ENCODE measurements around the gene DTNB. TPM values are rescaled to one million over a fixed set of nuclear protein-coding genes. Genes with fewer than 3 reads are reported as not detected.

The DTNB gene
- total RNA-seq, 1 experiment from 2014 or later = 7.7 TPM

GRCh38 chr2:25371253-25372241 is 301.8 kb downstream of the DTNB start:
- DNase-seq (ENCODE audit: low spot score) = no peak

GRCh38 chr2:25369876-25370275 is 303.5 kb downstream of the DTNB start:
- DNase-seq (ENCODE audit: low spot score) = no peak

GRCh38 chr2:25369439-25369838 is 303.9 kb downstream of the DTNB start:
- no peak for DNase-seq (ENCODE audit: low spot score)

GRCh38 chr2:25368660-25369059 is 304.7 kb downstream of the DTNB start:
- DNase-seq (ENCODE audit: low spot score) = no peak

- no peak for DNase-seq (ENCODE audit: low spot score)
Measured at GRCh38 chr2:25367296-25367695, 306.1 kb downstream of the DTNB start.

GRCh38 chr2:25366629-25367028 is 306.7 kb downstream of the DTNB start:
- no peak for DNase-seq (ENCODE audit: low spot score)

- DNase-seq (ENCODE audit: low spot score) = no peak
Measured at GRCh38 chr2:25365241-25365640, 308.1 kb downstream of the DTNB start.

GRCh38 chr2:25363733-25364132 is 309.6 kb downstream of the DTNB start:
- DNase-seq (ENCODE audit: low spot score) = no peak

- DNase-seq (ENCODE audit: low spot score) = no peak
Measured at GRCh38 chr2:25362434-25363145, 310.8 kb downstream of the DTNB start.

GRCh38 chr2:25362049-25362433 is 311.3 kb downstream of the DTNB start:
- DNase-seq (ENCODE audit: low spot score) = peak; percentile 92

- DNase-seq (ENCODE audit: low spot score) = no peak
Measured at GRCh38 chr2:25361261-25362048, 311.9 kb downstream of the DTNB start.

- no peak for DNase-seq (ENCODE audit: low spot score)
Measured at GRCh38 chr2:25358836-25359235, 314.5 kb downstream of the DTNB start.

- DNase-seq (ENCODE audit: low spot score) = no peak
Measured at GRCh38 chr2:25358249-25358815, 315.0 kb downstream of the DTNB start.

- no peak for DNase-seq (ENCODE audit: low spot score)
Measured at GRCh38 chr2:25356088-25356487, 317.3 kb downstream of the DTNB start.

GRCh38 chr2:25355270-25355669 is 318.1 kb downstream of the DTNB start:
- DNase-seq (ENCODE audit: low spot score) = no peak

- no peak for DNase-seq (ENCODE audit: low spot score)
Measured at GRCh38 chr2:25354116-25354515, 319.3 kb downstream of the DTNB start.

GRCh38 chr2:25349397-25349796 is 324.0 kb downstream of the DTNB start:
- peak; percentile 74 for DNase-seq (ENCODE audit: low spot score)

- no peak for DNase-seq (ENCODE audit: low spot score)
Measured at GRCh38 chr2:25347846-25348245, 325.5 kb downstream of the DTNB start.

GRCh38 chr2:25347205-25347815 is 326.1 kb downstream of the DTNB start:
- DNase-seq (ENCODE audit: low spot score) = peak; percentile 71

- no peak for DNase-seq (ENCODE audit: low spot score)
Measured at GRCh38 chr2:25343187-25343825, 330.1 kb downstream of the DTNB start.

Data from A172 (cell line).